ENCODE measurements around the gene CNDP2. TPM values are rescaled to one million over a fixed set of nuclear protein-coding genes. Genes with fewer than 3 reads are reported as not detected.

CNDP2 gene
- total and polyA plus RNA-seq, 3 donors from 2014 or later, result 72.0 to 84.5 (median 74.4) TPM

DNA sequence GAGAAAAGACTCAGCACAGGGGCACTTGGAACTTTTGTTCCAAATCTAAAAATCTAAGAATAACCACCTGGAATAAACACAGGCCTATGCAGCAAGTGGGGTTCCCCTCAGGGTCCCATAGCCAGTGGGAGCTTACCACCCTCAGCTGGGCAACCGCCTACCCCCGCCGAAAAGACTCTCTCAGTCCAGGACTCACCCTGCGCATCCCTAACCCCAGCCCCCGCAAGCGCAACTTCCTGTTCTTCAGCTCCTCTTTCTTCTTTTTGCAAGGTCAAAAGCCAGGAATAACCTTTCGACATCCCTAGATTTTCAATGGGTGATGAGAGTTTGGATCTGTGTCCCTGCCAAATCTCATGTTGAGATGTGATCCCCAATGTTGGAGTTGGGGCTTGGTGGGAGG, 51.7 kb downstream of the CNDP2 start:
- H3K4me1 ChIP-seq, result no peaks in the 10 kb centered on the region
- no peaks in the 10 kb centered on the region for H3K27me3 ChIP-seq
- intact Hi-C loops (cut with DNase I; ENCODE audit: low total_unique reads), result loop anchor here (10.0 kb wide), 1 partner anchor 193 kb away; no protein-coding TSS in a partner anchor
- no peak overlapping the region for H3K4me3 ChIP-seq
- no peak for DNase-seq
- no peak for TF ChIP-seq CTCF (IDR thresholded peaks at IDR 0.05)
- TF ChIP-seq POLR2A (IDR thresholded peaks at IDR 0.05), result no peak
- H3K9me3 ChIP-seq, result no peaks in the 10 kb centered on the region
- no peak overlapping the region for H3K27ac ChIP-seq
- 90 to 95% methylated on average over 7 of the region's 7 CpGs for WGBS, 2 donors
- no peaks in the 10 kb centered on the region for H3K36me3 ChIP-seq (ENCODE audit: low read depth, missing control alignments)

DNA sequence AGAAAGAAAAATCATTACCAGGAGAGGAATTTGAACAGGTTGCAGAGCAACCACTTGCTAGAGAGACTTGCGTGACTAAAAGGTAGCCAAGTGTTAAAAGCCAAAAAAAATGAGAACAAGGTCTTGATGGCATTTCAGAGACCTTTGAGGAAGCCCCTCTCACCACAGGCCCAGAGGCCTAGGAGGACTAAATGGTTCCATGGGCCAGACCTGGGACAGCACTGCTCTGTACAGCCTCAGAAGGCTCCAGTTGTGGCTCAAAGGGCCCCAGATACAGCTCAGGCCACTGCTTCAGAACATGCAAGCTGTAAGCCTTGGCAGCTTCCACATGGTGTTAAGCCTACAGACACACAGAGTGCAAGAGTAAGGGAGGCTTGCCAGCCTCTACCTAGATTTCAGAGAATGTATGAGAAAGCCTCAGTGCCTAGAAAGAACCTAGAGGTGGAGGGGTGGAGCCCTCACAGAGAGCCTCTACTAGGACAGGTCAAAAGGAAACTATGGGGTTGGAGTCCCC, 53.5 kb downstream of the CNDP2 start:
- H3K4me3 ChIP-seq, result no peak overlapping the region
- H3K27me3 ChIP-seq, result no peaks in the 10 kb centered on the region
- H3K4me1 ChIP-seq, result no peaks in the 10 kb centered on the region
- no peak for DNase-seq
- no peak overlapping the region for H3K27ac ChIP-seq
- WGBS, 2 donors, result 93 to 100% methylated on average over 1 of the region's 1 CpG
- no peaks in the 10 kb centered on the region for H3K9me3 ChIP-seq
- no peaks in the 10 kb centered on the region for H3K36me3 ChIP-seq (ENCODE audit: low read depth, missing control alignments)
- no peak for TF ChIP-seq POLR2A (IDR thresholded peaks at IDR 0.05)
- no peak for TF ChIP-seq CTCF (IDR thresholded peaks at IDR 0.05)
- intact Hi-C loops (cut with DNase I; ENCODE audit: low total_unique reads), result loop anchor here (10.0 kb wide), 1 partner anchor 195 kb away; no protein-coding TSS in a partner anchor

DNA sequence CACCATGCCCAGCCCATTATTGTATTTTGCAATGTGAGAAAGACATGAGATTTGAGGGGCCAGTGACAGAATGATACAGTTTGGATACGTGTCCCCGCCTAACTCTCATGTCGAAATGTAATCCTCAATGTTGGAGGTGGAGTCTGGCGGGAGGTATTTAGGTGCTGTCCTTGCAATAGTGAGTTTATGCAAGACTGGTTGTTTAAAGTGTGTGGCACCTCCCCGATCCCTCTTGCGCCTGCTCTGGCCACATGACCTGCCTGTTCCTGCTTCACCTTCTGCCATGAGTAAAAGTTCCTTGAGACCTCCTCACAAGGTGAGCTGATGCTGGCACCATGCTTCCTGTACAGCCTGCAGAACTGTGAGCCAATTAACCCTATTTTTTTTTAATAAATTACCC, 54.7 kb downstream of the CNDP2 start:
- H3K27ac ChIP-seq, result no peak overlapping the region
- no peak overlapping the region for H3K4me3 ChIP-seq
- no peaks in the 10 kb centered on the region for H3K36me3 ChIP-seq (ENCODE audit: low read depth, missing control alignments)
- no peaks in the 10 kb centered on the region for H3K27me3 ChIP-seq
- intact Hi-C loops (cut with DNase I; ENCODE audit: low total_unique reads), result no loop called here
- H3K4me1 ChIP-seq, result no peaks in the 10 kb centered on the region
- TF ChIP-seq POLR2A (IDR thresholded peaks at IDR 0.05), result no peak
- no peak for TF ChIP-seq CTCF (IDR thresholded peaks at IDR 0.05)
- no peaks in the 10 kb centered on the region for H3K9me3 ChIP-seq
- DNase-seq, result no peak
- WGBS, 2 donors, result 99 to 100% methylated on average over 6 of the region's 6 CpGs

DNA sequence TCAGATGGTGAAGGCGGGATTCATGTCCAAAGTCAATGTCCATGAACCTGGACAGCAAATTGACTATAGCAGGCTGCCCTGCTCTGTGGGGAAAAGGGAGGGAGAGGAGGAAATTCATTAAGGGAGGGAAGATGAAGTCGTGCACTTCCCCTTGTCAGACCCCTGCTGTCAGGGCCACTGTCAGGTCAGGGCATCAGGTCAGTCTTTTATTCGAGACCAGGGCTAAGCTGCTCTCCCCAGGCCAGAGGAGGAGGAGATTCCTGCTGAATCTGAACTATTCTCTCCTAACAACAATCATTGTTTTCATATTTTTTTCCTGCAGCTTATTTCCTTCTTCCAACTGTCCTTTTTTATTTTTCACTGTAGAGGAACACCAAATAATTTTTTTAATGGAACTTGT, 55.3 kb downstream of the CNDP2 start:
- H3K4me3 ChIP-seq, result no peak overlapping the region
- H3K36me3 ChIP-seq (ENCODE audit: low read depth, missing control alignments), result no peaks in the 10 kb centered on the region
- DNase-seq, result no peak
- no peak overlapping the region for H3K27ac ChIP-seq
- no peaks in the 10 kb centered on the region for H3K9me3 ChIP-seq
- TF ChIP-seq CTCF (IDR thresholded peaks at IDR 0.05), result no peak
- no peak for TF ChIP-seq POLR2A (IDR thresholded peaks at IDR 0.05)
- no peaks in the 10 kb centered on the region for H3K27me3 ChIP-seq
- H3K4me1 ChIP-seq, result no peaks in the 10 kb centered on the region
- WGBS, 2 donors, result 40 to 42% methylated on average over 3 of the region's 3 CpGs
- intact Hi-C loops (cut with DNase I; ENCODE audit: low total_unique reads), result no loop called here

- H3K4me3 ChIP-seq, result no peak overlapping the region
- no peak overlapping the region for H3K27ac ChIP-seq
- no peaks in the 10 kb centered on the region for H3K36me3 ChIP-seq (ENCODE audit: low read depth, missing control alignments)
- H3K4me1 ChIP-seq, result no peaks in the 10 kb centered on the region
- intact Hi-C loops (cut with DNase I; ENCODE audit: low total_unique reads), result no loop called here
- peak; percentile 59 to 71 (median 67) for TF ChIP-seq CTCF (IDR thresholded peaks at IDR 0.05)
- no peak for TF ChIP-seq POLR2A (IDR thresholded peaks at IDR 0.05)
- no peaks in the 10 kb centered on the region for H3K27me3 ChIP-seq
- DNase-seq, result peak; percentile 94
- WGBS, 2 donors, result 23 to 31% methylated on average over 5 of the region's 5 CpGs
- H3K9me3 ChIP-seq, result no peaks in the 10 kb centered on the region
Observed at GRCh38 chr18:74551936-74552555, 55.9 kb downstream of the CNDP2 start.
